Hematopoietic multipotent progenitor cell treated with erythropoietin and hydrocortisone succinate and interleukin-3 and kit ligand, for 15 days (in vitro differentiated cells): ENCODE results near the gene PTK6.
"Not testable (repeated sequence)": the region's sequence is repeated elsewhere in the genome, so short reads cannot be mapped to it uniquely, and the experiment has no call there.

Source experiments
- DNase-seq: peaks from one replicate; pipeline ENCODE4 v3.0.0-alpha.2; 2015; ENCODE audit warnings: low spot score

The PTK6 gene

GRCh38 chr20:63536997-63537524 lies at the start of gene PTK6:
Gene PTK6 (minus strand): TSS chr20:63537376. CDS start chr20:63537314, 62 bp downstream.
- DNase-seq = peak; percentile 9

- no peak for DNase-seq
These were observed 49.6 kb upstream of the PTK6 start for GRCh38 chr20:63586797-63587196.

GRCh38 chr20:63585616-63586565 lies 48.7 kb upstream of the PTK6 start:
- DNase-seq = no peak

- no peak for DNase-seq
These were observed 45.3 kb upstream of the PTK6 start for GRCh38 chr20:63582382-63583063.

DNA sequence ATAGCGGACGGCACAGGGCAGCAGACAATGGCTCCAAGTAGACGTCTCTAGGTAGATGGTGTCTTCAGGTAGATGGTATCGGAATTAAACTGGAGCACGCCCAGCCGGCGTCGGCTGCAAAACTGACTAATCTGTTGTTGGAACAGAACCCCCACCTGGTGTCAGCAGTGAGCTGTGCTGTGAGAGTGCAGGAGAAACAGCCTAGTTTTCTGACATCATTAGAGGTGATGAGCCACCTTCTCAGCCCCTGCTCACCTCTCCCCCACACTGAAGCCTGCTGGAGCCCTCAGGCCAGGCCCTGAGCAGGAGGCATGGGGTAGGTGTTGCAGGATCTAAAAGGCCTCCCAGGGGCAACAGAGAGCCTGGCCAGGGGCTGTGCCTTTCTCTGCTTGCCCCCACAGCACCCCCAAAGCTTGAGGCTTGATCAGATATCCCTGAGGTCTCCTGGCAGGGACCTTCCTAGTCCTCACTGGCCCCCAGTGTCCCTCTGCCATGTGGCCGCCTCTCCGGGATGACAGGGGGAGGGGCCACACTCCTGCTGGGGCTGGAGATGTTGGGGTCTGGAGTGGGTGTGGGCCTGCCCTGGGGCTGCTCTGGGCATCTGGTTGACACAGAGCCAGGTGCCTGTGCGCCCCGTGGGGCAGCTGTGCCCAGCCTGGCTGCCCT lies 43.8 kb upstream of the PTK6 start:
- DNase-seq = no peak

- no peak for DNase-seq
These were observed 42.0 kb upstream of the PTK6 start for GRCh38 chr20:63579017-63579694.

DNA sequence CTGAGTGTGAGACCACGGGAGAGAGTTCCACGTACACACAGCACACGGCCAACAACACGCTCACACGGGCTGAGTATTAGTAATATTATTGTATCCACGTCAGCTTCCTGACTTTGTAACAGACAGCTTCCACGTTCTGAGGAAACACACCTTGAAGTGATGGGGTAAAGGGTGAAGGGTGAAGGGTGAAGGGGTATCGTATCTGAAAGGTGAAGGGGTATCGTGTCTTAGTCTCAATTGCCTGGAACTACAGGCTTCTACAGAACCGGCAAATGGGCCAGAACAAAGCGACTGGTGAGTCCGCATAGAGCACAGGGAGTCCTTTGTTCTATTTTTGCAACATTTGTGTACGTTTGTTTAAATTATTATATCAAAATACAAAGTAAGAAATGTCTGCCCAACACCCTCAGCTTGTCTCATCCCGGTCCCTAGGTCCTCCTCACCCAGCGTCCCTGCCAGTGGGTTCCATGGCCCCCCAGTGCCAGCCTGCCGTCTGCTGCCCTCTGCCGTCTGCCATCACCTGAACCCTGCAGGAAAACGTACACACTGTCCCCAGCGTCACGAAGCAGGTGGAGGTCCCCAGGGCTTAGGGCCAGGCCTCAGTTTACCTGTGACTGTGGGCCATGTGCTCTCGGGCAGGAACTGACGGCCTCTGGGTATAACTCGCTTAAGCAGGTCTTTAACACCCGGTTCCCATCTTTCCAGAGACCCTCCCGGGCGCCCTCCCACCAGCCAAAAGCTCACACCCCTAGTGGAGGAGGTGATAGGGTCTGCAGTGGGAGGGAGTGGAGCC lies 41.2 kb upstream of the PTK6 start:
- DNase-seq = no peak

GRCh38 chr20:63577317-63577894 lies 40.2 kb upstream of the PTK6 start:
- no peak for DNase-seq

- DNase-seq = no peak
These were observed 39.1 kb upstream of the PTK6 start for GRCh38 chr20:63576311-63576710.

DNA sequence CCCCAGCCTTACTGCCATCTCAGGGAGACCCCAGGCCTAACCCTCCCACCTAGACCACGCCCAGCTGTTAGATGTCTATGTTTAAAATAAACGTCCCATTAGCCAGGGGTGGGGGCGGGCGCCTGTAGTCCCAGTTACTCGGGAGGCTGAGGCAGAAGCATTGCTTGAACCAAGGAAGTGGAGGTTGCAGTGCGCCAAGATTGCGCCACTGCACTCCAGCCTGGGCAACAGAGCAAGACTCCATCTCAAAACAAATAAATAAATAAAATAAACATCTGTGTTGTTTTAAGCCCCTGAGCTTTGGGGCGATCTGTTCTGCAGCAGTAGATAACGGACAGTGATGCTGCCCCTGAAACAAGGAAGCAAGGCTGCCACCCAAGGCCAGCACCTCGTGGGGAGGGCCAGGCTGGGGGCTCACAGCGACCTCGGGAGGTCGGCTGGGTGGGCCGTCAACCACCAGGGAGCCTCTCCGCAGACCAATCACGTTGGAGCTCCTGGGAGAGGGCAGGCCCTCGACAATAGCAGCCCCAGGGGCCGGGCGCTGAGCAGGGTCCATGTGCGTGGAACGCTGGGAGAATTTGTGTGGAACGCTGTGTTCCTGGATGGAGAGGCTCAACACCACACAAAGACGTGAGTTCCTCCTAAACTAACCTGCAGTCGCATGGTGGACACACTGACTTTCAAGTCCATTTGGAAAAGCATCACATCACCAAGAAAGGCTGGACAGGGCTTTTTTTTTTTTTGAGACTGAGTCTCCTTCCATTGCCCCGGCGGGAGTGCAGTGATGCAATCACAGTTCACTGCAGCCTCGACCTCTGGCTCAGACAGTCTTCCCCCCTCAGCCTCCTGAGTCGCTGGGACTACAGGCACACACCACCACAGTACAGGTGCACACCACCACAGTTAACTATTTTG lies 37.9 kb upstream of the PTK6 start:
- DNase-seq = no peak

- DNase-seq = peak; percentile 49
These were observed 37.1 kb upstream of the PTK6 start, which contains the start of gene HELZ2 for GRCh38 chr20:63574156-63574828. Gene HELZ2 (minus strand): TSS chr20:63574239. CDS start chr20:63572385, 1,854 bp downstream.

DNA sequence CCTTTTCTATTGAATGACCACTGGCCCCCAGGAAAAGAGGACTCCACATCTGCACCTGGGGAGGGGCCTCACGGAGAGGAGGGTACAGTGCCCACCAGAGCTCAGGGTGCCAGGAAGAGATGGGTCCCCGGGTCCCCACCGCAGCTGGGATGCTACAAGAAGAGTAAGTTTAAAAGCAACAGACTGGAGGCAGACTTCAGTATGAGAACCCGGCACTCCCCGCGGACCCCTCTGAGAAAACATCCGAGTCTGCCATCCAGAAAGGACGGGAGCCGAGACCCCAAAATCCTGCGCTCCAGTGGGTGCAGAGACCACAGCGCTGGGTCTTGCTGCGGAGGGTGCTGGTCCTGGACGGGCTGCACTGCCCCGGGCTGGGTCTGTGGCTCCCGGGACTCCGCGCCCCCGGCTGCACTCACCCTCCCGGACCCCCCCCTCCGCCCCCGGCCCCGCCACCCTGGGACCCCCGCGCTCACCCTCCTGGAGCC lies 36.5 kb upstream of the PTK6 start:
- no peak for DNase-seq

DNA sequence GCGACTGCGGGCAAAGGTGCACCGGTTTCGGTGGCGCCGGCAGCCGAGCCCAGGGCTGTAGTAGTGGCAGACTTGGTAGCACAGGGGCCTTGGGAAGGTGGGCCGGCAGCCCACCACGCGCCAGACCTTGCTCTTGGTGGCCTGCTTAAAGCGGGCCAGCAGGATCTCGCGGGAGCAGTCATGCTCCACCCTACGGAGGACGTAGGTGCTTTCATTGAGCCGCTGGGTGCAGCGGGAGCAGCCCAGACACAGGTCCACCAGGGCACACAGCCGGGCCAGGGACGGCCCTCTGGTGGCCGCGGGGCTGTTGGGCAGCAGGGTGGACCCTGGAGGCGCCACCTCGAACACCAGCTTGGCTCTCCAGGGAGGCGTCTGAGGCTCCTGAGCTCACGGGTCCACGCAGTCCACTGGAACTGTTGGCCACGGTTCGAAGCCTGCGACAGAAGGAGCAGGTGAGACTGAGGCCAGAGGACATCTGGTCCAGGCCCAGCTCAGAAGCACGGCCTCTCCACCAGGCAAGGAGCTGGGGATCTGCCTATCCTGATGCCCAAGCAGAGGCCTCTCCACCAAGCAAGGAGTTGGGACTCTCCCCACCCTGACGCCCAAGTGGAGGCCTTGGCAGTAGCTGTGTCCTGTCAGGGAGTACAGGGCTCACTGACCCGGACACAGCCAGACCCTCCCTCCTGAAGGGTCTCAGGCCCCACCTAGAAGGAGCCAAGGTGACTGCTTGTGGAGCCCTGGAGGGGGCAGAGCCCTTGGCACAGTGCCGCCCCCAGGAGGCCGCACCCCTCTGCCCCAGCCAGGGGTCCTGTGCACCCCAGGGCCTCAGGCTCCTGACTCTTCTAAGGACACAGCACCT lies 35.8 kb upstream of the PTK6 start:
- no peak for DNase-seq

DNA sequence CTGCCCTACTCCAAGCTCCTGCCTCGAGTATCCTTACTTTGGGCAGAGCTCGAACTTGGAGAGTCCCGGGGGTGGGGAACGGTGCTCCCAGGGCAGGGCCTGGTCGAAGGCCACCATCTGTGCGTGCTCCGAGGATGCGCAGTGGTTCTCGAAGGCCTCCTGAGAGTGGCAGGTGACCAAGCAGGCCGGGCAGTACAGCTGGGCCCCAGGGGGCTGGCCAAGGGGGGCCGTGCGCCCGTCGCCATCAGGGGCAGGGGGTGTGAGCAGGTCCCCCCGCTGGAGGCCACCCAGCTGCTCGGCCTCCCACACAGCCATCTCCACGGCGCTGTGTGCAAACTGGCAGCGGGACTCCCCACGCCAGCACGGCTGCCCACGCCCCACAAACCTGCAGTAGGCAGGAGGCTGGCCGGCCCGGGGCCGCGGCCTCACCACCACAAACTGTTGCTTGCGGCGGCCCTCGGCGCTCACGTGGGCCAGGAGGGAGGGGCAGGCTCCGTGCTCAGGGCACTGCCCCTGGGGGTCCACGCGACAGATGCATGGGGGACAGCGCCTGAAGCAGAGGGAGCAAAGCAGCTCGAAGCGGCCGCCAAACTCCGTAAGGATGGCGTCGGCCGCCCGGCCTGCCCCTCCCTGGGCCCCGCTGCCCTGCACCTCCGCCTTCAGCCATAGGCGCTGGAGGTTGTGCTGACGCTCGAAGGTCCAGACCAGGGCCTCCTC lies 35.1 kb upstream of the PTK6 start:
- no peak for DNase-seq

GRCh38 chr20:63571087-63571478 lies 33.9 kb upstream of the PTK6 start:
- not testable (repeated sequence) for DNase-seq

- no peak for DNase-seq
These were observed 33.3 kb upstream of the PTK6 start for GRCh38 chr20:63570281-63571086.
